ENCODE data around the gene PDIA3.
"Not testable (repeated sequence)": the region's sequence is repeated elsewhere in the genome, so short reads cannot be mapped to it uniquely, and the experiment has no call there.

Gene PDIA3

GRCh38 chr15:43800286-43801141, 54.3 kb downstream of the PDIA3 start, which contains the start of gene HYPK:
Gene HYPK (plus strand): TSS chr15:43800599. CDS start chr15:43800623, 24 bp downstream.
- H3F3A ChIP-seq (ENCODE audit: insufficient read depth): peaks cover 81% of the 10 kb centered on the region
- H3K27ac ChIP-seq (ENCODE audit: low read depth, low read length): peak within 1 kb of the TSS; percentile 96
- no peak within 1 kb of the TSS for H2AFZ ChIP-seq (ENCODE audit: low read depth, low read length, severe bottlenecking)
- H3K27me3 ChIP-seq (ENCODE audit: low read length): no peaks in the 10 kb centered on the region
- H3K9me2 ChIP-seq (replicated peaks; ENCODE audit: insufficient read depth, low read length): no peaks in the 10 kb centered on the region
- H3K9me3 ChIP-seq (ENCODE audit: insufficient read depth, low read length): no peaks in the 10 kb centered on the region
- H3K9ac ChIP-seq (ENCODE audit: low read length): peak within 1 kb of the TSS; percentile 92
- no peak for TF ChIP-seq EZH2phosphoT487 (conservative IDR thresholded peaks at IDR 0.05; ENCODE audit: low read length)
- no peak for TF ChIP-seq CTCF (IDR thresholded peaks at IDR 0.05; ENCODE audit: insufficient read depth, low read length, poor library complexity, severe bottlenecking)
- no peaks in the 10 kb centered on the region for H4K20me1 ChIP-seq (ENCODE audit: low read depth, low read length)
- H3K36me3 ChIP-seq (ENCODE audit: low read length): peaks cover 10% of the 10 kb centered on the region; the same call in 1 of the 2 replicates
- H3K4me3 ChIP-seq (ENCODE audit: insufficient read depth, low read length, poor library complexity, severe bottlenecking): peak within 1 kb of the TSS; percentile 82
- H3K79me2 ChIP-seq (ENCODE audit: insufficient read depth, low read length): peaks cover 17% of the 10 kb centered on the region
- peak within 1 kb of the TSS; percentile 96 for H3K4me2 ChIP-seq (ENCODE audit: low read depth, low read length, poor library complexity, severe bottlenecking)

- H3K9ac ChIP-seq (ENCODE audit: low read length); H3K27me3 ChIP-seq (ENCODE audit: low read length); H3K9me3 ChIP-seq (ENCODE audit: insufficient read depth, low read length); H3K9me2 ChIP-seq (replicated peaks; ENCODE audit: insufficient read depth, low read length); H2AFZ ChIP-seq (ENCODE audit: low read depth, low read length, severe bottlenecking); H3K4me3 ChIP-seq (ENCODE audit: insufficient read depth, low read length, poor library complexity, severe bottlenecking); H4K20me1 ChIP-seq (ENCODE audit: low read depth, low read length): not testable (repeated sequence)
- peaks cover 12% of the 10 kb centered on the region for H3K36me3 ChIP-seq (ENCODE audit: low read length)
- H3K4me2 ChIP-seq (ENCODE audit: low read depth, low read length, poor library complexity, severe bottlenecking): peak overlapping the region; percentile 10
- peaks cover 71% of the 10 kb centered on the region for H3F3A ChIP-seq (ENCODE audit: insufficient read depth)
- H3K79me2 ChIP-seq (ENCODE audit: insufficient read depth, low read length): peaks cover 17% of the 10 kb centered on the region
- H3K27ac ChIP-seq (ENCODE audit: low read depth, low read length): peak overlapping the region; percentile 96
Measured at GRCh38 chr15:43802676-43803075, 56.4 kb downstream of the PDIA3 start.

- peak overlapping the region; percentile 99 for H3K27ac ChIP-seq (ENCODE audit: low read depth, low read length)
- H3K9me3 ChIP-seq (ENCODE audit: insufficient read depth, low read length): no peaks in the 10 kb centered on the region
- H3K79me2 ChIP-seq (ENCODE audit: insufficient read depth, low read length): 0 out of 2 replicates have a peak, but pooled peaks cover 3% of the 10 kb centered on the region
- no peaks in the 10 kb centered on the region for H4K20me1 ChIP-seq (ENCODE audit: low read depth, low read length)
- peak overlapping the region; percentile 57 for H3K9ac ChIP-seq (ENCODE audit: low read length)
- peaks cover 29% of the 10 kb centered on the region for H3K36me3 ChIP-seq (ENCODE audit: low read length)
- peak overlapping the region; percentile 34 for H3K4me3 ChIP-seq (ENCODE audit: insufficient read depth, low read length, poor library complexity, severe bottlenecking)
- H3K27me3 ChIP-seq (ENCODE audit: low read length): no peaks in the 10 kb centered on the region
- H3K9me2 ChIP-seq (replicated peaks; ENCODE audit: insufficient read depth, low read length): no peaks in the 10 kb centered on the region
- no peak overlapping the region for H2AFZ ChIP-seq (ENCODE audit: low read depth, low read length, severe bottlenecking)
- TF ChIP-seq EZH2phosphoT487 (conservative IDR thresholded peaks at IDR 0.05; ENCODE audit: low read length) (no peak), CTCF (IDR thresholded peaks at IDR 0.05; ENCODE audit: insufficient read depth, low read length, poor library complexity, severe bottlenecking) (no peak)
- peak overlapping the region; percentile 83 for H3K4me2 ChIP-seq (ENCODE audit: low read depth, low read length, poor library complexity, severe bottlenecking)
- peaks cover 61% of the 10 kb centered on the region for H3F3A ChIP-seq (ENCODE audit: insufficient read depth)
Measured at GRCh38 chr15:43808435-43808950, 62.3 kb downstream of the PDIA3 start.
